IPS DF 4.7 (cell line): ENCODE data around the gene MICAL2.

Experiments
- DNase-seq: peaks from one replicate; pipeline ENCODE4 v3.0.0-alpha.2; 2013; ENCODE audit warnings: low spot score; ENCODE audit errors: extremely low read depth

Gene MICAL2

GRCh38 chr11:12076840-12077534, 33.4 kb upstream of the MICAL2 start:
- DNase-seq, result no peak

GRCh38 chr11:12077535-12078280, 32.7 kb upstream of the MICAL2 start:
- DNase-seq, result no peak

DNA sequence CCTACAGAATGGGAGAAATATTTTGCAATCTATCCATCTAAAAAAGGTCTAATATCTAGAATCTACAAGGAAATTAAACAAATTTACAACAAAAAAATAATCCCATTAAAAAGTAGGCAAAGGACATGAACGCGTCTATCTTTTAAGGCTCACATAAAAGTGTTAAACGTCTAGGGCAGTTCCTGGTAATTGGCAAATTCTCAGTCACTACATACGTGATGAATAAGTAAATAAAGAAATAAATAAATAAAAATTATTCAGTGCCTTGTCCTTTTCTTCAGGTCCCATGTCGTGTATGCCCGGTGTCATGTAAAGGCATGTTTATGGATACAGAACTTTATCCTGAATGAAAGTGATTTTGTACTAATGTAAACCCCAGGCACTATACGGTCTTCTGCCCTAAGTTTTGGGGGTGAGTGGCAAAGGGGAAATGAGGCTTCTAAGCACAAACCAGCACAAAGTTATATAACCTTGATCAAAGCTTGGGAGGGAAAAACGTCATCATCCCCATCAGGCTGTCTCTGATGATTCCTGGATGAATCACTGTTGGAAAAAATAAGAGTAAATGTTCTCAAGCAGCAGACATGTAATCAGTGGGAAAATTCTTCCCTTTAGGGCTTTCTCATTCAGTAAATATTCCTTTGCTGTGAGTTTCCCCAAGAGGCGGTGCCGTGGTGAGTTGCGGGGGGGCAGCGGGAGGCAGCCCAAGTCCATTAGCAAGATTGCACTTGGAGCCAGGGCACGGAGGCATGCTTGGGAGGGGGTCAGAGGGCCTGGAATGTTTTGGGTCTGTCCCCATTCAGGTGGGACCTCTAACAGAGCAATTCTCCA, 30.4 kb upstream of the MICAL2 start:
- no peak for DNase-seq

- DNase-seq, result no peak
These were observed 27.0 kb upstream of the MICAL2 start for GRCh38 chr11:12083380-12083779.

DNA sequence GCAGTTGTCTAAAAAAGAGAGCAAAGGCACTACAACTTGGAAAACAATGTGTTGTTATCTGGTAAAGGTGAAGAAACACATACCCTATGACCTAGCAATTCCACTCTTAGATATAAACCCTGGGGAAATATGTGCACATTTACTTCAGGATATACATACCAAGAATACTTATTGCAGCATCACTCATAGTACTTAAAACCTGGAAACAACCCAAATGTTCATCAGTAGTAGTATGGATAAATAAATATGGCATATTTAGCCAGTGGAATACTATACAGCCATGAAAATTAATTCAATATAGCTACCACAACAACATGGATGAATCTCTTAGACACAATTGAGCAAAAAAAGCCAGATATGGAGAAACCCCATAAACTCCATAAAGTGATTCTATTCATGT, 26.1 kb upstream of the MICAL2 start:
- no peak for DNase-seq

GRCh38 chr11:12085371-12086251, 24.8 kb upstream of the MICAL2 start:
- no peak for DNase-seq

GRCh38 chr11:12086271-12087074, 23.9 kb upstream of the MICAL2 start:
- DNase-seq, result no peak

DNA sequence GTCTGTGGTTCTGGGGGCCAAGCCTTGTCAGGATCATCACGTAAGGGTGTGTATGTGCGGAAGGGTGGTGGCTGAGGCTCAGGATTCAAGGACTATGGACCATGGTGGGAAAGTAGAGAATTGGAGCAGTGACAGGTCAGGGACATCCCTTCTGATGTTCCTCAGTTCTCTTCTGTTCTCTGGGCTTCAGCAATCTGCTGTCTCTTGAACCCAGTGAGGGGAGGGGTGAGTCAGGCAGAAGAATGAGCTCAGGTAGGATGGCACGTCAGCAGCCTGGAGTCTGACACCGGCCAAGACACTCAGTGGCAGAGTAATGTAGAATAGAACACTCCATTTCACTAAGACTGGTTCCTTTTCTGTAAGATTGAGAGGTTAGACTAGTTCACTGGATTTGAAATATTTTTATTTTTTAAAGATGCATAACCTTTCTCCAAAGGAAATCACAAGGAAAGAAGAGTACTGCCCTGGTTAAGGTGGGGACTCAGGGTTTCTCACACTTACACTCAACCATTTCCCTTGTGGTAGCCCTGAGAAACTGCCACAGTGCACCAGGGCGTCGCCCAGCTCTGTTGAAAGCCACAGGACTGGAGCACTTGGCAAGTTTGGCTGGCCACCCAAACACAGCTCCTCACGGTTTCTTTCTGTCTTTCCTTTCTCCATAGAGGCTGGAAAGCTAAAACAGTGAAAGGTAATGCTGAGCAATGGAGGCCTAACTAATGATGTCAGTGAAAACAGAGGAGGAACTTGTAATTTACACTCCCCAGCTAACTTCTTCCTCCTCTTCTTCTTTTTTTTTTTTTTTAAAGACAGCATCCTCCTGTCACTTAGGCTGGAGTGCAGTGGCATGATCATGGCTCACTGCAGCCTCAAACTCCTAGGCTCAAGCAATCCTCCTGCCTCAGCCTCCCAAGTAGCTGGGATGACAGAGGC, 23.1 kb upstream of the MICAL2 start:
- no peak for DNase-seq

GRCh38 chr11:12088047-12088481, 22.3 kb upstream of the MICAL2 start:
- DNase-seq, result no peak

DNA sequence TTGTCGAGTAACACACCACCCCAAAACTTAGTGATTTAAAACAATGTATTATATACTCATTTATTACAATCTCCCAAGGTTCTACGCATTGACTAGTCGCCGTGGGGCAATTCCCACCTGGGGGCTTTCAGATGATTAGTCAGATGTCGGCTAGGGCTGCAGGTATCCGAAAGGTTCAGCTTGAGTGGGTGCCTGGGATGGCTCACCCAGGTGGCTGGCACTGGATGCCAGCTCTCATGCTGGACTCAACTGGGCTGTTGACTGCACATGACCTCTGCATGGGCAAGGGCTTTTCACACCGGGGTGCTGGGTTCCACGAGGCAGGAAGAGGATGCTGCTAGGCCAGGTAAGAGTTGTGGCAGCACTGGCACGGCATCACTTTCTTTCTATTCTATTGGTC, 21.9 kb upstream of the MICAL2 start:
- no peak for DNase-seq

DNA sequence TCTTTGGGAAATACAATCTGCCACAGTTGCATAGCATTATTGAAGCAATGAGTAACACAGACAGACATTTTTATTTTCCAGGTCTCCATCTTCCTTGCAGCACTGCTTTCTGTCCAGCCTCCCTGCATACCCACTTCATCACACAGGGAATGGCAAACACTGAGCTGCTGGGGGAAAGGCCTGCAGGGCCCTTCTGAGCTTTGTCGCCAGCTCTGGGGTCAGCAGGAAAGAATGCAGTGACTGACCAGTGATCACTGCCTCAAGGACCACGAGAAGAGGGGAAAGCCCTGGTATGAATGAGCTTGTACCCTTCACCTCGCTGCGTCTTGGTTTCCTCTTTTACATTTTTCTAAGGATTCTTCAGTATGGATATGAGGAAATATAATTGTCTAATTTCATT, 21.3 kb upstream of the MICAL2 start:
- no peak for DNase-seq

DNA sequence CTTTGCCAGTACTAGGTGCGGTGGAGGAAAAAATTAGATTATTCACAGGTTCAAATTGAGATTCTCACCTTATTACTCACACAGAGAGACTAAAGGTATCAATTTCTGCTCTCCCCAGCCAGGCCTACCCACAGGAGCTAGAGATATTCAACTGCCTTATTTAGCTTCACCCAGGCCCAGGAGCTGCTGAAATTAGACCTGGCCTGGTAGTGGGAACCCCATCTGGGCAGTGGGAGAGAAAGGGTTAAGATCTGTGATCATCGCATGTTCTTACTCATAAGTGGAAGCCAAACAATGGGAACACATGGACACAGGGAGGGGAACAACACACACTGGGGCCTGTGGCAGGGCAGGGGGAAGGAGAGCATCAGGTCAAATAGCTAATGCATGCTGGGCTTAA, 20.9 kb upstream of the MICAL2 start:
- no peak for DNase-seq

DNA sequence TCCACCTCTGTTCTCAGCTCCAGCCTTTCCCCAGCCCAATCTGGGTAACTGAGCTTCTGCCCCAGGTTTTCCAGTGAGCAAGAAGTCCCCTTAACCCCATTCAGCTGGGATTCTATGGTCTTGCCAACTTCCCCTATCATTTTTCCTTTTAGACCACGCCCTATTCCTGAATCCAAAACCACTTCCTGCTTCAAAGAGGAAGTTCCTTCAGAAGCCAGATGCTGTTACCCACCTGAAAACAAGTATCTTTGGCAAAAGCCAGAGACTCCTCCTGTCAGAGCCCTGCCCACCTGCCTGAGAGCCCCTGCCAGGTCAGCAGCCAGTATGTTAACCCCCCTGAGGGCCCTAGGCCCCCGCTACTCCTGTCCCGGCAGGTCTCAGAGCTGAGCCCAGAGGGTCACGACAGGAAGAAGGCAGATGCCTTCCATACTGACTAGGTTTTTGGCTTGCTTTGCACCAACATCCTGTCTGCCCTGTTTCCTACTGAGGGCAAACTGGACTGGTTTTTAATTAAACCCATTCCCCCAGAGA, 20.3 kb upstream of the MICAL2 start:
- DNase-seq, result no peak

- DNase-seq, result no peak
These were observed 19.6 kb upstream of the MICAL2 start for GRCh38 chr11:12090761-12091258.

DNA sequence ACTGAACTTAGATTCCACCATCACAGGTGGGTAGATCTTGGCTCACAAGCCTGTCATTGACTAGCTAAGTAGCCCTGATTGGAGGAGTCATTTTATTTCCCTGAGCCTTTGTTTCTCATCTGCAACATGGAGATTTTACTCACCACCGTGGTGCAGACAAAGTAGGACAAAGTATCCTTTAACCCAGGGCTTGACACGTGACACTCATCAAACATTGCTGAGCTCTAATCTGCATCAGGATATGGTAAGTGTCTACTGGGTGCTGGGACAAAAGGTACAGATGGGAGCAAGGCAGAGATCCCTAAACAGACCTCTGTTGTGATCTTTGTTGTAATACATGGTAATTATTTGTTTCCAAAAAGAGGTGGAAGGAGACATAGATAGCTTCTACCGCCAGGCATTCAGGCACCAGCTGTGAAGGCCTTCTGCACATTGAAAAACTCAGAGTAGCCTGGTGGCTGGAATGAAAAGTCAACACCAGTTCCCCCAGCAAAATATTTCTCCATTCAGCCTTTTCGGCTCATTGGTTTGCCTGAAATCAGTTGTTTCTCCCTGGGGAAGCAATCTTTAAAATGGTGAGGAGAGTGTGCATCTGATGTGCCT, 18.3 kb upstream of the MICAL2 start:
- no peak for DNase-seq

DNA sequence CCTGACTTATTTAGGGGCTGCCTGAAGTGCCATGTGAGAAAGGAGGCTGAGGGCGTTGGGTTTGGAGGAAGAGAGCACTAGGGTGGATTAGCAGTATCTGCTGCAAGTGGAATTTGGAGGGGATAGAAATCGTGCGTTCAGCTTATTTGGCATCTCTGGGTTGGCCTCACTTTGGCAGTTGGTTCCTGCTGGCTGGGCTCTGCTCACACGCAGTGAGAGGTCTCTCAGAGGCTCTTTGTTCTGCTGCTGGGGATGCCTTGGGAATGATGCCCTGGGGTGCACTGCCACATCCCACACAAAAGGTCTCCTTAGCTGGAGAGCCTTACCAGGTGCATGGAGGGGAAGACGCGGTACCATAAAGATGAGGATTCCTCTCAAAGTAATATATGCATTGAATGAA, 17.7 kb upstream of the MICAL2 start:
- no peak for DNase-seq

DNA sequence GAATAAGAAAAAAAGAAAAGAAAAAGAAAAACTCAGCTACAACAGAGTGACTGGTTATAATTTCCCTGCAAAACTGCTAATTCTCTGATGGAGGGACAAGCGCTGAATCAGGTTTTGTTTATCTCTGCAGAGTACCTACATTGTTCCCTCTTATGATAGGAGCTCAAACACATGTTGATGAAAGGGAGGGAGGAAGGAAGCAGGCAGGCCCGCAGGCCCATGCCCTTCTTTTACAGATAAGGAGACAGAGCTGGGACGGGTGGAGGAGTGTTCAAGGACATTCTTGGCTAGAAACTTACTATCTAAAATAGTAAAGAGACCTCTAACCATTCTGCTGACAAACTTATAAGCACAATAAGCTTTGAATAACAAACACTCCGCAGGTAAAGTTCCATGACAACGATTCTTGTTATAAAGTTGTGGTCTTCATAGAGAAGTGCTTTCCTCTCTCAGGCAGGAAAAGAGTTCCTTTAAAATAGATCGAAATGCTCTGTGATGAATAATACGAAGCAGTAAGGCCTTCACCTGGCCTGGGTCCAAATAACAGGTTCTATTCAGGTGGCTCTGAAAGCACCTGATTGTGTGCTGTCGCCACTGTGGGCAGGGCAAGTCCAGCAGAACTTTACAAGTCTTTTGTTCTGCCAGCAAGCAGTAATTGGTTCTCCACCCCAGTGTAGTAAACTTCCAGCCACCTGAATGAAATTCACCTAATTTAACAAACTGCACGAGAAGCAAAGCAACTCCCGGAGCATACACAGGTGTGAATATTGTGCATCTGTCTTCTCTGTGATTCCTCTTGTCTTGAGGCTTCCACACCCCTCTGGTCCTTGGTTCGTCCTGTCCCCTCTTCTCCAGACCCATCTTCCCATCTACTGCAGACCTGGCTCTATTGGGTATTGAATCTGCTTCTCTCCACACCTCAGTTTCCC, 15.3 kb upstream of the MICAL2 start:
- DNase-seq, result no peak
